Activated B cell treated with CpG ODN at 0.5 μM for 24 hours (primary cell): ENCODE results near the gene FAM234A. TPM values are rescaled to one million over a fixed set of nuclear protein-coding genes. Genes with fewer than 3 reads are reported as not detected.

Source experiments
- ATAC-seq: fragments of 200-7000 bp; cut with Tn5 transposase; one replicate; pipeline ENCODE4 v1.10.0; 2021; ENCODE audit warnings: low read depth, mild to moderate bottlenecking, moderate library complexity
- CTCF ChIA-PET: fragments of 350-600 bp; sonication (Branson Sonifier 250); formaldehyde crosslinking; loops from one replicate; lab custom pipeline; 2021; ENCODE audit warnings: antibody characterized with exemption; lab: Charles Lee
- POLR2A ChIA-PET: fragments of 350-600 bp; sonication (Branson Sonifier 250); formaldehyde crosslinking; loops from one replicate; lab custom pipeline; 2021; ENCODE audit warnings: antibody characterized with exemption; lab: Charles Lee
- DNase-seq: peaks from one replicate; pipeline ENCODE4 v3.0.0; 2022
- H3K27ac Mint-ChIP-seq: one replicate; pipeline ENCODE4 v1.8.0; 2020; ENCODE audit warnings: mixed read lengths
- H3K27me3 Mint-ChIP-seq: one replicate; pipeline ENCODE4 v1.8.0; 2021; ENCODE audit warnings: mixed read lengths
- H3K36me3 Mint-ChIP-seq: one replicate; pipeline ENCODE4 v1.8.0; 2021; ENCODE audit warnings: low read depth, mixed read lengths
- H3K4me1 Mint-ChIP-seq: one replicate; pipeline ENCODE4 v1.8.0; 2021; ENCODE audit warnings: mixed read lengths
- H3K4me3 Mint-ChIP-seq: one replicate; pipeline ENCODE4 v1.8.0; 2020; ENCODE audit warnings: mild to moderate bottlenecking, mixed read lengths
- H3K9me3 Mint-ChIP-seq: one replicate; pipeline ENCODE4 v1.8.0; 2020; ENCODE audit warnings: mixed read lengths
- intact Hi-C: fragments of 100-400 bp; cut with micrococcal nuclease; formaldehyde crosslinking; loops from one replicate; pipeline ENCODE4 v1.15.1; 2024
- total RNA-seq: library from RNA; stranded (reverse); gene quantifications from 2 replicates; pipeline ENCODE4 v1.2.3, GENCODE V29; 2022
- TF ChIP-seq, protein P1 (sequence below): fragments of 200-600 bp; IDR thresholded peaks from one replicate; pipeline ENCODE4 v1.8.0; 2022; ENCODE audit warnings: antibody characterized with exemption, mild to moderate bottlenecking

Gene FAM234A
- total RNA-seq, 1 donor from 2014 or later: 49.6 TPM

DNA sequence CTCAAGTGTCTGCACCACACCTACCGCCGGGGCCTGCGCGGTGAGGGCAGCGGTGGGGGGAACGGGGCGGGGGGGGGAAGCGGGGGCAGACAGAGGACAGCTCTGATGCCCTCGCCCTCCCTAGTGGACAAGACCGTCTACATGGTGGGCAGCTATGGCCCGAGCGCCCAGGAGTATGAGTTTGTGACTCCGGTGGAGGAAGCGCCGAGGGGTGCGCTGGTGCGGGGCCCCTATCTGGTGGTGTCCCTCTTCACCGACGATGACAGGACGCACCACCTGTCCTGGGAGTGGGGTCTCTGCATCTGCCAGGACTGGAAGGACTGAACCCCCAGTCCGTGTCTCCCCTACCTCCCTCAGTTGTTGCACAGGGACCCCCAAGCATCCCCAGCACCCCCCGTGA lies 47.9 kb downstream of the FAM234A start:
- ChIA-PET CTCF (no interaction called here), POLR2A (no interaction called here)
- H3K27ac Mint-ChIP-seq: no peak overlapping the region
- TF ChIP-seq, protein P1, sequence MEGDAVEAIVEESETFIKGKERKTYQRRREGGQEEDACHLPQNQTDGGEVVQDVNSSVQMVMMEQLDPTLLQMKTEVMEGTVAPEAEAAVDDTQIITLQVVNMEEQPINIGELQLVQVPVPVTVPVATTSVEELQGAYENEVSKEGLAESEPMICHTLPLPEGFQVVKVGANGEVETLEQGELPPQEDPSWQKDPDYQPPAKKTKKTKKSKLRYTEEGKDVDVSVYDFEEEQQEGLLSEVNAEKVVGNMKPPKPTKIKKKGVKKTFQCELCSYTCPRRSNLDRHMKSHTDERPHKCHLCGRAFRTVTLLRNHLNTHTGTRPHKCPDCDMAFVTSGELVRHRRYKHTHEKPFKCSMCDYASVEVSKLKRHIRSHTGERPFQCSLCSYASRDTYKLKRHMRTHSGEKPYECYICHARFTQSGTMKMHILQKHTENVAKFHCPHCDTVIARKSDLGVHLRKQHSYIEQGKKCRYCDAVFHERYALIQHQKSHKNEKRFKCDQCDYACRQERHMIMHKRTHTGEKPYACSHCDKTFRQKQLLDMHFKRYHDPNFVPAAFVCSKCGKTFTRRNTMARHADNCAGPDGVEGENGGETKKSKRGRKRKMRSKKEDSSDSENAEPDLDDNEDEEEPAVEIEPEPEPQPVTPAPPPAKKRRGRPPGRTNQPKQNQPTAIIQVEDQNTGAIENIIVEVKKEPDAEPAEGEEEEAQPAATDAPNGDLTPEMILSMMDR: no peak
- DNase-seq (no peak), ATAC-seq (no peak)
- intact Hi-C loops: no loop called here
- H3K4me1 Mint-ChIP-seq: no peaks in the 10 kb centered on the region
- no peaks in the 10 kb centered on the region for H3K9me3 Mint-ChIP-seq
- H3K36me3 Mint-ChIP-seq: peaks cover 9% of the 10 kb centered on the region
- H3K4me3 Mint-ChIP-seq: no peak overlapping the region
- H3K27me3 Mint-ChIP-seq: peaks cover 8% of the 10 kb centered on the region

DNA sequence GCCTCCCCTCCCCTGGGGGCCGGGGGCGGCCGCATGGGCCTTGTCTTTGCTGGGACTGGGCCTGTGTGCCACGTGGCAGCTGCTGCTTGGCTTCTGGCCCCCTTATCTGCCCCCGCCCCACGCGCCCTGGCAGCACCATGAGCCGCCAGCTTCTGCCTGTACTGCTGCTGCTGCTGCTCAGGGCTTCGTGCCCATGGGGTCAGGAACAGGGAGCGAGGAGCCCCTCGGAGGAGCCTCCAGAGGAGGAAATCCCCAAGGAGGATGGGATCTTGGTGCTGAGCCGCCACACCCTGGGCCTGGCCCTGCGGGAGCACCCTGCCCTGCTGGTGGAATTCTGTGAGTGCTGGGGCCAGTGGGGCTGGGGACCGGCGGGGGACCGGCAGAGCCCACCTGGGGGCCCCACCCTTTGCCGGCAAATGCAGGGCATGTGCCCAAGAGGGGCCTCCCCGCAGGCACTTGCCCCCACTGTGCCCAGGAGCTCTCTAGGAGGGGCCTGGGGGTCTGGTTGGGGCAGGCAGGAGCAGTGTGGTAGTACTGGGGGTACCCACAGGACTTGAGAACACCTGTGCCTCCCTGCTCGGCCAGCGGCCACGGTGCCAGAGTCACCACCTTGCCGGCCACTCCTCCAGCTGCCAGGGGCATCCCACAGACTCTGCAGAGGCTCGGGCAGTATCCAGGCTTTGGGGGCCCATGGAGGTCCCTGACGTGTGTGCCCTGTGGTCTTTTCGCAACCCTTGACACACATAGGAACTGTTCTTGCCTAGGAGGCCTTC lies 48.6 kb downstream of the FAM234A start, which contains the start of gene PDIA2:
Gene PDIA2, plus strand, starts transcription at position 132 of the 773 bp plus-strand sequence. Its CDS starts 6 bp downstream, at position 138.
- DNase-seq: no peak
- H3K4me3 Mint-ChIP-seq: no peak within 1 kb of the TSS
- H3K27me3 Mint-ChIP-seq: peaks cover 8% of the 10 kb centered on the region
- ChIA-PET CTCF (no interaction called here), POLR2A (no interaction called here)
- H3K4me1 Mint-ChIP-seq: no peaks in the 10 kb centered on the region
- TF ChIP-seq, protein P1: no peak
- no peak within 1 kb of the TSS for H3K27ac Mint-ChIP-seq
- no peak for ATAC-seq
- intact Hi-C loops: no loop called here
- H3K36me3 Mint-ChIP-seq: peaks cover 15% of the 10 kb centered on the region
- H3K9me3 Mint-ChIP-seq: no peaks in the 10 kb centered on the region

DNA sequence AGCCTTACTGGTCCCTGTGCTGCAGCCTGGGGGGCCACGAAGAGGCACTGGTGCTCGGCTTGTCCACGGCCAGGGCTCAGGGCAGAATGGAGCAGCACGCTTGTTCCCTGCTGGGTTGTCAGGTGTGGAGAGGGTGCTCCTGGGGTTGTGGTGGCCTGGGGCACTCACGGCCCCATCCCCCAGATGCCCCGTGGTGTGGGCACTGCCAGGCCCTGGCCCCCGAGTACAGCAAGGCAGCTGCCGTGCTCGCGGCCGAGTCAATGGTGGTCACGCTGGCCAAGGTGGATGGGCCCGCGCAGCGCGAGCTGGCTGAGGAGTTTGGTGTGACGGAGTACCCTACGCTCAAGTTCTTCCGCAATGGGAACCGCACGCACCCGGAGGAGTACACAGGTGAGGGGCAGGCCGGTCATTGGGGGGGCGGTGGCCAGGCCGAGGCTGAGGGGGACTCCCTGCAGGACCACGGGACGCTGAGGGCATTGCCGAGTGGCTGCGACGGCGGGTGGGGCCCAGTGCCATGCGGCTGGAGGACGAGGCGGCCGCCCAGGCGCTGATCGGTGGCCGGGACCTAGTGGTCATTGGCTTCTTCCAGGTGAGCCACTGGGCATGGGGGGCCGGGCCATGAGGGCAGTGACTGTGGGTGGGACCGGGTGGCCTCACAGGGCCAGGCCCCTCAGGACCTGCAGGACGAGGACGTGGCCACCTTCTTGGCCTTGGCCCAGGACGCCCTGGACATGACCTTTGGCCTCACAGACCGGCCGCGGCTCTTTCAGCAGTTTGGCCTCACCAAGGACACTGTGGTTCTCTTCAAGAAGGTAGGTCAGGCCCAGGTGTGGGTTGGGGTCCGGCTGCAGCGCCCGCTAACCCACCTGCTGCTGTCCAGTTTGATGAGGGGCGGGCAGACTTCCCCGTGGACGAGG lies 49.8 kb downstream of the FAM234A start:
- ChIA-PET CTCF (no interaction called here), POLR2A (no interaction called here)
- TF ChIP-seq, protein P1: no peak

DNA sequence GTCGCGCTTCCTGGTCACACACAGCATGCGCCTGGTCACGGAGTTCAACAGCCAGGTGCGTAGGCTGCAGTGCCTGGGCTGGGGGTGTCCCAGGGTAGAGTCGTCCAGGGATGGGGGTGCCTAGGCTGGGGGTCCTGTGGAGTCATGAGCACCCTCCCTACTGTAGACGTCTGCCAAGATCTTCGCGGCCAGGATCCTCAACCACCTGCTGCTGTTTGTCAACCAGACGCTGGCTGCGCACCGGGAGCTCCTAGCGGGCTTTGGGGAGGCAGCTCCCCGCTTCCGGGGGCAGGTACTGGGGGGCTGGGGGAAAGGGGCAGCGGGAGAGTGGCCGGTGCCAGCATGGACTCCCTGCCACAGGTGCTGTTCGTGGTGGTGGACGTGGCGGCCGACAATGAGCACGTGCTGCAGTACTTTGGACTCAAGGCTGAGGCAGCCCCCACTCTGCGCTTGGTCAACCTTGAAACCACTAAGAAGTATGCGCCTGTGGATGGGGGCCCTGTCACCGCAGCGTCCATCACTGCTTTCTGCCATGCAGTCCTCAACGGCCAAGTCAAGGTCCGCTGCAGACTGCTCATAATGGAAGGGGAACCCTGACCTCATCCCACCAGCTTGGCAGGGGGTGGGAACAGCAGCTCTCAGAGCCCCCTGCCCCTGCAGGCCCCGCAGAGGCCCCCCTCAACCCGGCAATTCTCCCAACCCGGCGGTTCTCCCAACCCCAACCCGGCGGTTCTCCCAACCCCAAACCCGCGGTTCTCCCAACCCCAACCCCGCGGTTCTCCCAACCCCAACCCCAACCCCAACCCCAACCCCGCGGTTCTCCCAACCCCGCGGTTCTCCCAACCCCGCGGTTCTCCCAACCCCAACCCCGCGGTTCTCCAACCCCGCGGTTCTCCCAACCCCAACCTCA lies 50.8 kb downstream of the FAM234A start:
- ChIA-PET POLR2A (no interaction called here), CTCF (no interaction called here)
- TF ChIP-seq, protein P1: no peak
- Mint-ChIP-seq H3K27me3 (peaks cover 2% of the 10 kb centered on the region), H3K4me3 (no peak overlapping the region), H3K4me1 (no peaks in the 10 kb centered on the region), H3K36me3 (peaks cover 26% of the 10 kb centered on the region), H3K9me3 (no peaks in the 10 kb centered on the region), H3K27ac (no peak overlapping the region)
- intact Hi-C loops: no loop called here
- DNase-seq (no peak), ATAC-seq (no peak)

More for the DNA sequence above, 49.8 kb downstream of the FAM234A start:
- H3K27ac Mint-ChIP-seq: no peak overlapping the region
- H3K27me3 Mint-ChIP-seq: peaks cover 2% of the 10 kb centered on the region
- intact Hi-C loops: no loop called here
- peaks cover 19% of the 10 kb centered on the region for H3K36me3 Mint-ChIP-seq
- H3K4me3 Mint-ChIP-seq: no peak overlapping the region
- ATAC-seq (no peak), DNase-seq (no peak)
- H3K9me3 Mint-ChIP-seq: no peaks in the 10 kb centered on the region
- no peaks in the 10 kb centered on the region for H3K4me1 Mint-ChIP-seq
